Prostate gland (tissue), 2 donors: ENCODE results near the gene PAH.

ENCODE experiments used
- CTCF ChIP-seq, 4 experiments: fragments of 200-600 bp in 2 of 4; fragments of 450-650 bp in 2 of 4; sonication (generic) in 2 of 4; IDR thresholded peaks; 1 replicate in 3 of 4; 2 replicates in 1 of 4; pipeline ENCODE4 v1.5.1; 2016 to 2019; ENCODE audit warnings: antibody characterized with exemption in 4 of 4, mild to moderate bottlenecking in 2 of 4, moderate library complexity in 2 of 4
- POLR2A ChIP-seq: fragments of 450-650 bp; IDR thresholded peaks from one replicate; pipeline ENCODE4 v1.6.1; 2016; ENCODE audit warnings: antibody characterized with exemption, mild to moderate bottlenecking
- POLR2AphosphoS5 ChIP-seq: sonication (generic); formaldehyde crosslinking; IDR thresholded peaks from one replicate; pipeline ENCODE4 v1.6.1; 2017; ENCODE audit warnings: antibody characterized with exemption

GRCh38 chr12:102896067-102896466, 21.0 kb downstream of the PAH start:
- TF ChIP-seq CTCF (IDR thresholded peaks at IDR 0.05) = no peak
- TF ChIP-seq POLR2A = no peak
- no peak for TF ChIP-seq POLR2AphosphoS5
